BJ (cell line): ENCODE data around the gene GYG1. TPM values are rescaled to one million over a fixed set of nuclear protein-coding genes. Genes with fewer than 3 reads are reported as not detected.

Experiments used
- CTCF ChIA-PET: fragments of 350-600 bp; formaldehyde crosslinking; extraction: SDS; loops from one replicate; lab custom pipeline; 2021; ENCODE audit warnings: antibody characterized with exemption, inconsistent platforms; lab: Yijun Ruan, JAX
- POLR2A ChIA-PET: fragments of 300-600 bp; sonication (Branson Sonifier 250); formaldehyde crosslinking; extraction: SDS; loops from one replicate; lab custom pipeline; 2021; ENCODE audit warnings: antibody characterized with exemption; lab: Charles Lee
- DNase-seq: peaks from one replicate; pipeline ENCODE4 v3.0.0-alpha.2; 2011; ENCODE audit warnings: low read depth
- H3K27me3 ChIP-seq: 2 replicates; pipeline ENCODE4 v1.6.0; 2011; ENCODE audit warnings: low read length; ENCODE audit not compliant: control insufficient read depth, insufficient read depth
- H3K36me3 ChIP-seq: 2 replicates; pipeline ENCODE4 v1.5.1; 2011; ENCODE audit warnings: low read length; ENCODE audit not compliant: control insufficient read depth, insufficient read depth
- H3K4me3 ChIP-seq: 2 replicates; pipeline ENCODE4 v1.5.1; 2011; ENCODE audit warnings: low read depth, mild to moderate bottlenecking, control low read depth, low read length
- CTCF ChIP-seq: IDR thresholded peaks from 2 replicates; pipeline ENCODE4 v1.5.1; 2011; ENCODE audit warnings: low read depth, mild to moderate bottlenecking, control low read depth, inconsistent platforms, low read length, moderate library complexity; ENCODE audit not compliant: insufficient read depth
- polyA plus RNA-seq: library from polyadenylated mRNA; depleted of rRNA; stranded (reverse); fragments of >200 nt; gene quantifications from 2 replicates; pipeline ENCODE4 v1.2.3, GENCODE V29; 2011

The GYG1 gene
- polyA plus RNA-seq, 1 experiment = 50.4 TPM

GRCh38 chr3:149001727-149002126 is 10.4 kb downstream of the GYG1 start:
- no peak for TF ChIP-seq CTCF
- DNase-seq = no peak
- Histone ChIP-seq H3K36me3 (peaks cover 1% of the 10 kb centered on the region; the same call in 1 of the 2 replicates), H3K4me3 (no peak overlapping the region), H3K27me3 (no peaks in the 10 kb centered on the region)
- ChIA-PET CTCF (interaction anchor here (0.7 to 1.5 kb wide), 4 partner anchors 10 to 50 kb away, joined by 3 to 6 read pairs (median 3); partner anchors contain the start of gene GYG1), POLR2A (no interaction called here)

- POLR2A ChIA-PET = no interaction called here
Observed at GRCh38 chr3:149003653-149004305, 12.4 kb downstream of the GYG1 start.

GRCh38 chr3:149004622-149005021 is 13.3 kb downstream of the GYG1 start:
- ChIA-PET POLR2A (no interaction called here), CTCF (no interaction called here)
- Histone ChIP-seq H3K27me3 (no peaks in the 10 kb centered on the region), H3K36me3 (peaks cover 5% of the 10 kb centered on the region; the same call in 1 of the 2 replicates), H3K4me3 (no peak overlapping the region)
- DNase-seq = no peak
- no peak for TF ChIP-seq CTCF

More at GRCh38 chr3:149003653-149004305, 12.4 kb downstream of the GYG1 start:
- DNase-seq = no peak
- CTCF ChIA-PET = no interaction called here
- Histone ChIP-seq H3K36me3 (peaks cover 5% of the 10 kb centered on the region; the same call in 1 of the 2 replicates), H3K27me3 (no peaks in the 10 kb centered on the region), H3K4me3 (no peak overlapping the region)
- TF ChIP-seq CTCF = no peak

GRCh38 chr3:149005416-149005815 is 14.1 kb downstream of the GYG1 start:
- DNase-seq = no peak
- H3K27me3 ChIP-seq = no peaks in the 10 kb centered on the region
- TF ChIP-seq CTCF = no peak
- ChIA-PET POLR2A (no interaction called here), CTCF (no interaction called here)
- no peak overlapping the region for H3K4me3 ChIP-seq
- H3K36me3 ChIP-seq = peaks cover 5% of the 10 kb centered on the region; the same call in 1 of the 2 replicates

GRCh38 chr3:149007567-149008257 is 16.4 kb downstream of the GYG1 start:
- H3K4me3 ChIP-seq = no peak overlapping the region
- H3K27me3 ChIP-seq = no peaks in the 10 kb centered on the region
- peaks cover 5% of the 10 kb centered on the region for H3K36me3 ChIP-seq
- ChIA-PET CTCF (no interaction called here), POLR2A (no interaction called here)
- DNase-seq = no peak
- no peak for TF ChIP-seq CTCF
